ENCODE measurements around the gene FGFRL1.

DNA sequence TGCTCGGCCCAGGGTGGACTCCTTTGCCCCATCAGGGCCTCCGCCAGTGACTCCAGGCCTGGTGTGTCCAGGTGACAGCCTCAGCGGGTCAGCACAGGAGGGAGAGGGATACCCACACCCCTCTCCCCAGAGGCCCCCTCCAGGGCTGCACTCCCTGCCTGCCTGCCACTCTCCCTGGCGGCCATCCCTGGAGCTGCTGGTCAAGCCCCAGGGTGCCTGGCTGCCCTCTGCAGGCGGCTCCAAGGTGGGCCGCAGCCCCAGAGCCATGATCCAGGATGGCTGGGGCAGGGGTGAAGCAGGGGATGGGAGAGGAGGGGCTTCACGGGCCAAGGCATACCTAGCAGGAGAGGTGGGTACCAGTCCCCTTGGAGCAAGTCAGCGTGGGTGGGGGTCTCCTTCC lies 3.8 kb downstream of the FGFRL1 start:
- TF ChIP-seq, protein P1, sequence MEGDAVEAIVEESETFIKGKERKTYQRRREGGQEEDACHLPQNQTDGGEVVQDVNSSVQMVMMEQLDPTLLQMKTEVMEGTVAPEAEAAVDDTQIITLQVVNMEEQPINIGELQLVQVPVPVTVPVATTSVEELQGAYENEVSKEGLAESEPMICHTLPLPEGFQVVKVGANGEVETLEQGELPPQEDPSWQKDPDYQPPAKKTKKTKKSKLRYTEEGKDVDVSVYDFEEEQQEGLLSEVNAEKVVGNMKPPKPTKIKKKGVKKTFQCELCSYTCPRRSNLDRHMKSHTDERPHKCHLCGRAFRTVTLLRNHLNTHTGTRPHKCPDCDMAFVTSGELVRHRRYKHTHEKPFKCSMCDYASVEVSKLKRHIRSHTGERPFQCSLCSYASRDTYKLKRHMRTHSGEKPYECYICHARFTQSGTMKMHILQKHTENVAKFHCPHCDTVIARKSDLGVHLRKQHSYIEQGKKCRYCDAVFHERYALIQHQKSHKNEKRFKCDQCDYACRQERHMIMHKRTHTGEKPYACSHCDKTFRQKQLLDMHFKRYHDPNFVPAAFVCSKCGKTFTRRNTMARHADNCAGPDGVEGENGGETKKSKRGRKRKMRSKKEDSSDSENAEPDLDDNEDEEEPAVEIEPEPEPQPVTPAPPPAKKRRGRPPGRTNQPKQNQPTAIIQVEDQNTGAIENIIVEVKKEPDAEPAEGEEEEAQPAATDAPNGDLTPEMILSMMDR (IDR thresholded peaks at IDR 0.05; ENCODE audit: insufficient read depth, low read length) = no peak
- TF ChIP-seq GABPA (IDR thresholded peaks at IDR 0.05; ENCODE audit: low read depth) (no peak), POLR2AphosphoS5 (IDR thresholded peaks at IDR 0.05; ENCODE audit: low read depth) (no peak)
